Upper lobe of left lung (tissue), 6 donors: ENCODE results near the gene HMGXB3. TPM values are rescaled to one million over a fixed set of nuclear protein-coding genes. Genes with fewer than 3 reads are reported as not detected.

Experiments used
- ATAC-seq, 2 donors: fragments of 200-7000 bp; cut with Tn5 transposase; one replicate each; pipeline ENCODE4 v1.9.1; 2022; ENCODE audit warnings: mild to moderate bottlenecking in 2 of 2, moderate library complexity in 2 of 2; ENCODE audit not compliant: low FRiP score in 2 of 2
- DNase-seq, 2 donors: peaks; one replicate each; pipeline ENCODE4 v3.0.0-alpha.2; 2019 to 2020
- H3K27ac ChIP-seq, 4 donors: fragments of 200-600 bp; sonication (generic); one replicate each; pipeline ENCODE4 v1.5.1; 2016 to 2019
- H3K27me3 ChIP-seq, 4 donors: fragments of 200-600 bp; sonication (generic); one replicate each; pipeline ENCODE4 v1.5.1; 2017 to 2019
- H3K36me3 ChIP-seq, 4 donors: fragments of 200-600 bp; sonication (generic); one replicate each; pipeline ENCODE4 v1.5.1; 2016 to 2019
- H3K4me1 ChIP-seq, 4 donors: fragments of 200-600 bp; sonication (generic); one replicate each; pipeline ENCODE4 v1.5.1; 2018 to 2019
- H3K4me3 ChIP-seq, 4 donors: fragments of 200-600 bp; sonication (generic); one replicate each; pipeline ENCODE4 v1.5.1; 2017 to 2019; ENCODE audit warnings: mild to moderate bottlenecking in 2 of 4, moderate library complexity in 1 of 4
- H3K9me3 ChIP-seq, 4 donors: fragments of 200-600 bp; sonication (generic); one replicate each; pipeline ENCODE4 v1.5.1; 2018 to 2019
- EP300 ChIP-seq, 4 donors: sonication (generic); formaldehyde crosslinking; IDR thresholded peaks; one replicate each; pipeline ENCODE4 v1.5.1; 2017; ENCODE audit warnings: antibody characterized with exemption in 4 of 4, control low read depth in 2 of 4
- POLR2A ChIP-seq, 4 donors: fragments of 450-650 bp; IDR thresholded peaks; one replicate each; pipeline ENCODE4 v1.5.1; 2016 to 2017; ENCODE audit warnings: antibody characterized with exemption in 4 of 4, mild to moderate bottlenecking in 2 of 4
- POLR2AphosphoS5 ChIP-seq, 2 donors: sonication (generic); formaldehyde crosslinking; IDR thresholded peaks; one replicate each; pipeline ENCODE4 v1.5.1; 2017; ENCODE audit warnings: antibody characterized with exemption in 2 of 2
- WGBS, 2 donors: methylation state at CpG; one replicate each; pipeline ENCODE4 v1.1.5; 2017 to 2018; 5-methylcytosine and 5-hydroxymethylcytosine counted together
- total RNA-seq, 6 donors: library from RNA; depleted of rRNA in 4 of 6; stranded (reverse); fragments of >200 nt in 4 of 6; gene quantifications; one replicate each; pipeline versions ENCODE4 v1.1.0 to v1.2.1, GENCODE V29; 2016 to 2021
- TF ChIP-seq, protein P1 (sequence below), 6 experiments: fragments of 450-650 bp in 4 of 6; fragments of 200-600 bp in 2 of 6; sonication (generic) in 2 of 6; IDR thresholded peaks; one replicate each; pipeline ENCODE4 v1.5.1; 2016 to 2019; ENCODE audit warnings: antibody characterized with exemption in 6 of 6
- donor health status: DM: no; HTN: no; CAD: no; lungs with moderate emphysema.
- donor health status: DM: no; HTN: yes; CAD: no; lungs with severe emphysema.

Gene HMGXB3
- total RNA-seq, 6 donors from 2014 or later: 29.6 to 71.2 (median 41.0) TPM

DNA sequence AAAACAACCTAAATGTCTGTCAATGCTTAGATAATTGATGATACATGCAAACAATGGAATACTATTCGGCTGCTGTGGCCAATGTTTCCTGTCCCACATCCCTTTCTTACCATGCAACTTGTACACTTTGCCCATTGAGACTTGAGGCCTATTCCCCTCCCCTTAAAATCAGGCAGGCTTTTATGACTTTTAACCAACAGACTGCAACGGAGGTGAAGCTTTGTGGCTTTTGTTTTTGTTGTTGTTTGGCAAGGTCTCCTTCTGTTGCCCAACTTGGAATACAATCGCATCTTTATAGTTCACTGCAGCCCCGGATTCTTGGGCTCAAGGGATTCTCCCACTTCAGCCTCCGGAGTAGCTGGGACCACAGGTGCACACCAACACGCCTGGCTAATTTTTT is 45.7 kb upstream of the HMGXB3 start:
- no peak overlapping the region for H3K4me3 ChIP-seq
- H3K9me3 ChIP-seq: no peaks in the 10 kb centered on the region
- DNase-seq (no peak), ATAC-seq (no peak)
- 77% methylated on average over 6 of the region's 6 CpGs for WGBS, 2 donors
- H3K27me3 ChIP-seq: no peaks in the 10 kb centered on the region
- peaks cover 5 to 8% (median 7%) of the 10 kb centered on the region in 4 donors for H3K4me1 ChIP-seq
- H3K27ac ChIP-seq: no peak overlapping the region
- TF ChIP-seq EP300 (IDR thresholded peaks at IDR 0.05) (no peak), POLR2AphosphoS5 (IDR thresholded peaks at IDR 0.05) (no peak), POLR2A (IDR thresholded peaks at IDR 0.05) (no peak)
- TF ChIP-seq, protein P1, sequence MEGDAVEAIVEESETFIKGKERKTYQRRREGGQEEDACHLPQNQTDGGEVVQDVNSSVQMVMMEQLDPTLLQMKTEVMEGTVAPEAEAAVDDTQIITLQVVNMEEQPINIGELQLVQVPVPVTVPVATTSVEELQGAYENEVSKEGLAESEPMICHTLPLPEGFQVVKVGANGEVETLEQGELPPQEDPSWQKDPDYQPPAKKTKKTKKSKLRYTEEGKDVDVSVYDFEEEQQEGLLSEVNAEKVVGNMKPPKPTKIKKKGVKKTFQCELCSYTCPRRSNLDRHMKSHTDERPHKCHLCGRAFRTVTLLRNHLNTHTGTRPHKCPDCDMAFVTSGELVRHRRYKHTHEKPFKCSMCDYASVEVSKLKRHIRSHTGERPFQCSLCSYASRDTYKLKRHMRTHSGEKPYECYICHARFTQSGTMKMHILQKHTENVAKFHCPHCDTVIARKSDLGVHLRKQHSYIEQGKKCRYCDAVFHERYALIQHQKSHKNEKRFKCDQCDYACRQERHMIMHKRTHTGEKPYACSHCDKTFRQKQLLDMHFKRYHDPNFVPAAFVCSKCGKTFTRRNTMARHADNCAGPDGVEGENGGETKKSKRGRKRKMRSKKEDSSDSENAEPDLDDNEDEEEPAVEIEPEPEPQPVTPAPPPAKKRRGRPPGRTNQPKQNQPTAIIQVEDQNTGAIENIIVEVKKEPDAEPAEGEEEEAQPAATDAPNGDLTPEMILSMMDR (IDR thresholded peaks at IDR 0.05): no peak
- no peaks in the 10 kb centered on the region for H3K36me3 ChIP-seq

DNA sequence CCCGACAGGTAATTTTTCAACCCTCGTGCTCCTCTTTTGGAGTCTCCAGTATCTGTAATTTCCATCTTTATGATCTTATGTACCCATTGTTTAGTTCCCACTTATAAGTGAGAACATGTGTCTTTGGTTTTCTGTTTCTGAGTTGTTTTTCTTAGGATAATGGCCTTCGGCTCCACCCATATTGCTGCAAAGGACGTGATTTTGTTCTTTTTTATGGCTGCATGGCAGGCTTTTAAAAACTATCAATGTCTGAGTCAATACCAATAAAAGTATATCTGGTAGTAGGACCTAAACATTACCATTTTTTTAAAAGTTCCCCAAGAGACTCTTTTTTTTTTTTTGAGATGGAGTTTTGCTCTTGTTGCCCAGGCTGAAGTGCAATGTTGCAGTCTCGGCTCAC is 43.9 kb upstream of the HMGXB3 start:
- WGBS, 2 donors: 64 to 72% methylated on average over 5 of the region's 5 CpGs

DNA sequence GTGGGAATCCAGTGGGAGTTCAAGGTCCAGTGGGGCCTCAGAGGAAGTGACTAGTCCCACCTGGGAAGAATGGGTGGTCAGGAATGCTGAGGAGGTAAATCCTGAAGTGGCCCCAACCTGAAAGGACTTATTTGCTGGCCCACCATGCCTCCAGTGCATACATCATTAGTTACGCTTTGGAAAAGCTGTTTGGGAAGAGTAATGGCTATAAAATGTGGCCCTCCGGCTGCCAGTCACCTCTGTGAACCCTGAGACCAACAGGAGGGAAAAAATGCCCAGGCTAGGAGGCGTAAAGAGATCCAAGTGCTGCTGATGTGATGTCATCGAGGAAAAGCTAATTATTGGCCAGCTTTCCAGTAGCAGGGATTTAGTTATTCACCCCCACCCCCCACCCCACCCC is 42.7 kb upstream of the HMGXB3 start:
- WGBS, 2 donors: 91 to 92% methylated on average over 4 of the region's 4 CpGs
- no peak for TF ChIP-seq POLR2AphosphoS5 (IDR thresholded peaks at IDR 0.05)
- TF ChIP-seq, protein P1 (IDR thresholded peaks at IDR 0.05): no peak
- no peak for TF ChIP-seq EP300 (IDR thresholded peaks at IDR 0.05)
- TF ChIP-seq POLR2A (IDR thresholded peaks at IDR 0.05): no peak
- ATAC-seq (no peak), DNase-seq (no peak)
- no peaks in the 10 kb centered on the region for H3K9me3 ChIP-seq
- H3K27ac ChIP-seq: no peak overlapping the region
- H3K27me3 ChIP-seq: no peaks in the 10 kb centered on the region
- H3K36me3 ChIP-seq: no peaks in the 10 kb centered on the region
- peaks cover 10 to 27% (median 16%) of the 10 kb centered on the region in 4 donors for H3K4me1 ChIP-seq
- H3K4me3 ChIP-seq: no peak overlapping the region

More for the DNA sequence above, 43.9 kb upstream of the HMGXB3 start:
- H3K27ac ChIP-seq: no peak overlapping the region
- no peak overlapping the region for H3K4me3 ChIP-seq
- DNase-seq: no peak
- peaks cover 7 to 21% (median 16%) of the 10 kb centered on the region in 4 donors for H3K4me1 ChIP-seq
- TF ChIP-seq, protein P1 (IDR thresholded peaks at IDR 0.05): no peak
- no peak for TF ChIP-seq POLR2A (IDR thresholded peaks at IDR 0.05)
- H3K9me3 ChIP-seq: no peaks in the 10 kb centered on the region
- ATAC-seq: no peak
- no peaks in the 10 kb centered on the region for H3K27me3 ChIP-seq
- H3K36me3 ChIP-seq: no peaks in the 10 kb centered on the region

DNA sequence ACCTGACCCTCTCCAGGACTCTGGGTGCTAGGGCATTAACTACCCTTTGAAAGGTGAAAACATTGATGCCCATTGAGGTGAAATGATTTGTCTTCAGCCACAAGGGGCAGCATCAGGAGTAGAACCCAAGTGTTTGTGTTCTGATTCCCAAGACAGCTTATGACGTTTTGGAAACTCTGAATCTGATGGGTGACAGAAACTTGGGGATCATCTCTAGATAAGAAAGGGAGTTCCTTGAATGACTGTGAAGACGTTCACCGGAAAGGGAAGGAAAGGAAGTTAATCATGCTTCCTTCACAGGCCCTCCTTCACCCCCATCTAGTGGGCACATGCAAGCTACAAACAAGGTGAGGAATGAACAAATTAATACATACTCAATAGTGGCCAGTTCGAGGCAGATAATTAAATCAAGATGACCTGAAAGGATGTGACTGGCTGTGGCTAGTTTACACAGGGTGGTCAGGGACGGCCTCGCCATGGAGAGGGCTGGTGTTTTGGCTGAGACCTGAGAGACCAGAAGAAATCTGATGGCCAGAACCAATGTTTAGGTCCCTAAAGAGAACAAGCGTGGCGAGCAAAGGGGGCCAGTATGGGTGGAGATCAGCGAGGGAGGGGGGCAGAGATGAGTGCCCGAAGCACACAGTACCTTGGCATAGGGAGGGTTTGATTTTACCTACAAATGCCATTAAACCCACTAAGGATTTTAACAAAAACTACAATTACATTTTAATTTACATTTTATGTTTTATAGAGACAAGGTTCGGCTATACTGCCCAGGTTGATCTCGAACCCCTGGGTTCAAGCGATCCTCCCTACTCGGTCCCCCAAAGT is 40.9 kb upstream of the HMGXB3 start:
- TF ChIP-seq EP300 (IDR thresholded peaks at IDR 0.05) (peak in 3 of 4 donors; percentile 23 to 93 (median 67)), POLR2A (IDR thresholded peaks at IDR 0.05) (no peak), POLR2AphosphoS5 (IDR thresholded peaks at IDR 0.05) (peak in 1 of 2 donors; percentile 72)
- TF ChIP-seq, protein P1 (IDR thresholded peaks at IDR 0.05): peak; percentile 39 to 62 (median 59)
- Histone ChIP-seq H3K9me3 (no peaks in the 10 kb centered on the region), H3K4me1 (peaks cover 10 to 27% (median 16%) of the 10 kb centered on the region in 4 donors), H3K4me3 (peak overlapping the region in 3 of 4 donors; percentile 78 to 93 (median 84)), H3K27me3 (no peaks in the 10 kb centered on the region), H3K27ac (peak overlapping the region; percentile 88 to 93 (median 92)), H3K36me3 (no peaks in the 10 kb centered on the region)
- WGBS, 2 donors: 32 to 35% methylated on average over 14 of the region's 14 CpGs
- peak in 1 of 2 donors; percentile 14 for ATAC-seq
- DNase-seq: no peak
